NCI-H524 treated with DMSO at 0.1 percent for 48 hours (cell line): ENCODE data around the gene LONP1.
"Not testable (repeated sequence)": the region's sequence is repeated elsewhere in the genome, so short reads cannot be mapped to it uniquely, and the experiment has no call there.

ENCODE experiments used
- DNase-seq: peaks from one replicate; lab custom pipeline; 2025; lab: John Stamatoyannopoulos, UW

Gene LONP1, protein sequence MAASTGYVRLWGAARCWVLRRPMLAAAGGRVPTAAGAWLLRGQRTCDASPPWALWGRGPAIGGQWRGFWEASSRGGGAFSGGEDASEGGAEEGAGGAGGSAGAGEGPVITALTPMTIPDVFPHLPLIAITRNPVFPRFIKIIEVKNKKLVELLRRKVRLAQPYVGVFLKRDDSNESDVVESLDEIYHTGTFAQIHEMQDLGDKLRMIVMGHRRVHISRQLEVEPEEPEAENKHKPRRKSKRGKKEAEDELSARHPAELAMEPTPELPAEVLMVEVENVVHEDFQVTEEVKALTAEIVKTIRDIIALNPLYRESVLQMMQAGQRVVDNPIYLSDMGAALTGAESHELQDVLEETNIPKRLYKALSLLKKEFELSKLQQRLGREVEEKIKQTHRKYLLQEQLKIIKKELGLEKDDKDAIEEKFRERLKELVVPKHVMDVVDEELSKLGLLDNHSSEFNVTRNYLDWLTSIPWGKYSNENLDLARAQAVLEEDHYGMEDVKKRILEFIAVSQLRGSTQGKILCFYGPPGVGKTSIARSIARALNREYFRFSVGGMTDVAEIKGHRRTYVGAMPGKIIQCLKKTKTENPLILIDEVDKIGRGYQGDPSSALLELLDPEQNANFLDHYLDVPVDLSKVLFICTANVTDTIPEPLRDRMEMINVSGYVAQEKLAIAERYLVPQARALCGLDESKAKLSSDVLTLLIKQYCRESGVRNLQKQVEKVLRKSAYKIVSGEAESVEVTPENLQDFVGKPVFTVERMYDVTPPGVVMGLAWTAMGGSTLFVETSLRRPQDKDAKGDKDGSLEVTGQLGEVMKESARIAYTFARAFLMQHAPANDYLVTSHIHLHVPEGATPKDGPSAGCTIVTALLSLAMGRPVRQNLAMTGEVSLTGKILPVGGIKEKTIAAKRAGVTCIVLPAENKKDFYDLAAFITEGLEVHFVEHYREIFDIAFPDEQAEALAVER

DNA sequence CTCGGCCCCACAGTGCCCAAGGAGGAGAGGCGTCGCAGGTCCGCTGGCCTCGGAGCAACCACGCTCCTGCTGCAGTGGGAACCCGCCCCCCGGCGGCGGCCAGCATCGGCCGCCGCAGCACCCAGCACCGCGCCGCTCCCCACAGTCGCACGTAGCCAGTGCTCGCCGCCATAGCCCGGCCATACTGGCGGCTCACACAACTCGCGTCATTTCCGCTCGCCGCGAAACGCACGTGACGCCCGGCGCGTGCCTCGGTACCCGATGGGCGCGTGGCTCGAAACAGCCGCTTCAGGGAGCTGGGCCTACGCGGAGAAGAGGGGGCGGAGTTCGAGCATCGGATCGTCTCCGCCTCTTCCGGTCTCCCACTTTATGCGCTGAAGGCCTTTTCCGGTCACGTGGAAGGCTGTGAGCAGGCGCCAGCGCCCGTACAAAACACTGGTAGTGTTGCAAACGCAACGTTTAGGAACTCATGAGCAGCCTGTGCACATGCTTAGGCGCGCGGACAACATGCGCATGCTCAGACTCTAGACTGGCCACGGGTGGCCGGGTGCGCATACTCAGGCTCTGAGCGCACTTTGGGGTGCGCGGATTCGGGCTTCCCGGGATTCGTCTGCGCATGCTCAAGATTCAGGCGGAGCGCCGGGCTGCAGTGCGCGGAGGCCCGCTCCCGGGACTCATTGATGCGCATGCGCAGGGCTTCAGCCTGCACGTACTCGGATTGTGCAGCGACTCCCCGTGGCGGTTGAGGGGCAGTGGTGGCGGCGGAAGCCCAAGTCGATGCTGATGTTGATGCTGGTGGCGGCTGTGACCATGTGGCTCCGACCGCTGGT, at the start of gene LONP1, which contains the start of gene CATSPERD:
LONP1 (minus strand) TSS at position 186 of the 830 bp plus-strand sequence; CDS start at position 172, 14 bp downstream.
CATSPERD (plus strand) TSS at position 677 of the 830 bp plus-strand sequence; CDS start at position 778, 101 bp downstream.
- peak; percentile 93 for DNase-seq

DNA sequence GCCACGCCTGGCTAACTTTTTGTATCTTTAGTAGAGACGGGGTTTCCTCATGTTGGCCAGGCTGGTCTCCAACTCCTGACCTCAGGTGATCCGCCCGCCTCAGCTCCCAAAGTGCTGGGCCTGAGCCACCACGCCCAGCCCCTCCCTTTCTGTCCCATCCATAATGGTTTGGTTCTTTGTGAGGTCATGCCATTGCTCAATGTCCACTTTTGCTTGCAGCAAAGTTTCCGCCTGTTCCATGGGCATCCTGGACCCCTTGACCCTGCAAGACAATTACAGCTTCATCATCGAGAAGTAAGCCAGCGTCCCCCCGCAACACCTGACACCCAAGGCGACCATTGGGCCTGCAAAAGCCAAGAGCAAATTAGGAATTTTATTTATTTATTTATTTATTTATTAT, 48.0 kb upstream of the LONP1 start:
- no peak for DNase-seq

DNA sequence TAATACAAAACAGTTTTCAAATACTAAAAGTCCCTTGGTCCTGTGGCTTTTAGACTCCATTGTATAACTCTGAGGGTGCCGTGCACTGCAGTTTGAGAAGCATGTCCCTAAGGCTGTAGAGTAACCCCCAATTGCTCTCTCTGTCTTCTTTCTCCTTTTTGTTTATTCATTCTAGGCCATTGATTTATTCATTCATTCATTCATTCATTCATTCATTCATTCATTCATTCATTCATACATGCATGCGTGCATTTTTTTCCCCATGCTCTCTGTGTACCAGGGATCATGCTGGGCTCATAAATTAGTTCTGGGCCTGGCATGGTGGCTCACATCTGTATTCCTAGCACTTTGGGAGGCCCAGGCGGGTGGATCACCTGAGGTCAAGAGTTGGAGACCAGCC, 45.3 kb upstream of the LONP1 start:
- no peak for DNase-seq

DNA sequence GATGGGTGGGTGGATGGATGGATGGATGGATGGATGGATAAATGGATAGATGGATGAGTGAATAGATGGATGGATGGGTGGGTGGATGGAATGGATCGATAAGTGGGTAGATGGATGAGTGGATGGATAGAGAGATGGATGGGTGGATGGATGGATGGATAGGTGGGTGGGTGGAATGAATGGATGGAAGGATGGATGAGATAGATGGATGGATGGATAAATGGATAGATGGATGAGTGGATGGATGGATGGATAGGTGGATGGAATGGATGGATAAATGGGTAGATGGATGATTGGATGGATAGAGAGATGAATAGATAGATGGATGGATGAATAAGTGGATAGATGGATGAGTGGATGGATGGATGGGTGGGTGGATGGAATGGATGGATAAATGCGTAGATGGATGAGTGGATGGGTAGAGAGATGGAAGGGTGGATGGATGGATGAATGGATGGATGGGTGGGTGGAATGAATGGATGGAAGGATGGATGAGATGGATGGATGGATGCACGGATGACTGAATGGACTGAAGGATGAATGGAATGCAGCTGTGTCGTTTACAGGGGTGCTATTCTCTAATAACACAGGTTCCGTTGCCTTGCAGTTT, 42.8 kb upstream of the LONP1 start:
- no peak for DNase-seq

DNA sequence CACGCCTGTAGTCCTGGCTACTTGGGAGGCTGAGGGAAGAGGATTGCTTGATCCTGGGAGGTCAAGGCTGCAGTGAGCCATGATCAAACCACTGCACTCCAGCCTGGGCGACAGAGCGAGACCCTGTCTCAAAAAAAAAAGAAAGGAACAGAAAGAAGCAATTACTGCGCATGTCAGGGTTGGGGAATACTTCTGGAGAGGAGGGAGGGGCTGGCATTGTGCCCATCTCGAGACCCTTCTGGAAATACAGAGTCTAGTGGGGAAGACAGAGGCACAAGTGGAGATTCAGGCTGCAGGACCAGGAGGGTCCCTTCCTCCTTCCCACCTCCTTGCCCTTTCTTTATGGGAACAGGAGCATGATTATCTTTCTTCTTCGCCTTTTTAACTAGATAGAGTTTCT, 33.8 kb upstream of the LONP1 start:
- no peak for DNase-seq

DNA sequence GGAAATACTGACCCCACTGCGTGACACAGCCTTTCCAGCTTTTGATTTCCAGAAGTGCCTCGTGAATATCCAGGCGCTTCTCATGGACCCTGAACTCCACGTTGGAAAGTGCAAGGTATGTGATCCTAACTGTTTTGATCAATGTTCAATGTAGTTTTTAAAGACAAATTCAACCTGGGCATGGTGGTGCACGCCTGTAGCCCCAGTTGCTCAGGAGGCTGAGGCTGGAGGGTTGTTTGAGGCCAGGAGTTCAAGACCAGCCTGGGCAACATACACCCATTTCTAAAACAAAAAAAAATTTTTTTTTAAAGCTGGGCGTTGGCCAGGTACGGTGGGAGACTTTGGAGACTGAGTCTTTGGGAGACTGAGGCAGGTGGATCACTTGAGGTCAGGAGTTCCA, 31.8 kb upstream of the LONP1 start:
- no peak for DNase-seq

DNA sequence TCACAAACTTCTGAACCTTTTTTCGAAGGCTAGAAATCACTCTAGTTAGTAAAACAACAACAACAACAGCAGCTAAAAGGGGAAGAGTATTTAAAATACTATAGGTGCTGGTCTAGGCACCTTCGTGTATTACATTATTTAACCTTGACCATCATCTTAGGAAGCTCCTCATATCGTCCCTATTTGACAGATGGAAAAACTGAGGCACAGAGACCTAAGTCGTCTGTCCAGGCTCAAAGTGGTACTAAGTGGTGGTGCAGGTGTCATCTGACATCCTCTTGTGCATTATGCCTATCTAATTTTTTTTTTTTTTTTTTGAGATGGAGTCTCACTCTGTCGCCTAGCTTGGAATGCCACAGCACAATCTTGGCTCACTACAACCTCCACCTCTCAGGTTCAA, 29.6 kb upstream of the LONP1 start:
- DNase-seq, result no peak

DNA sequence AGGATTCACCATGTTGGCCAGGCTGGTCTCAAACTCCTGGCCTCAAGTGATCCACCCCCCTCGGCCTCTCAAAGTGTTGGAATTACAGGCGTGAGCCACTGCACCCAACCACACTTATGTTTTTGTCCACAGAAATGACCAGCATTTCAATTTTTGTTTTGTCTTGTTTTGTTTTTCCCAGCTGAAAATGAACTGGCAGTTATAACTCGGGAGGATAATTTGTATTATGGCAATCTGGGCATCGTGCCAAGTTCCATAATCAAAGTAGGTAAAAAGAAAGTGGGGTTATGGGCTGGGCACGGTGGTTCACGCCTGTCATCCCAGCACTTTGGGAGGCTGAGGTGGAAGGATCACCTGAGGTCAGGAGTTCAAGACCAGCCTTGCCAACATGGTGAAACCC, 29.0 kb upstream of the LONP1 start:
- DNase-seq, result not testable (repeated sequence)

DNA sequence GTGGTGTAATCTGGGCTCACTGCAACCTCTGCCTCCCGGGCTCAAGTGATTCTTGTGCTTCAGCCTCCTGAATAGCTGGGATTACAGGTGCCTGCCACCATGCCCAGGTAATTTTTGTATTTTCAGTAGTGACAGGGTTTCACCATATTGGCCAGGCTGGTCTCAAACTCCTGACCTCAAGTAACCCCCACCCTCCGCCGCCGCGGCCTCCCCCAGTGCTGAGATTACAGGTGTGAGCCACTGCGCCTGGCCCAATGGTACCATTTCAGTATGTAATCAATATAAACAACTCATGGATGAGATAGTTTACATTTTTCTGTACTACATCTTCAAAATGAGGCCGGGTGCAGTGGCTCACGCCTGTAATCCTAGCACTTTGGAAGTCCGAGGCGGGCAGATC, 25.1 kb upstream of the LONP1 start:
- DNase-seq, result not testable (repeated sequence)

DNA sequence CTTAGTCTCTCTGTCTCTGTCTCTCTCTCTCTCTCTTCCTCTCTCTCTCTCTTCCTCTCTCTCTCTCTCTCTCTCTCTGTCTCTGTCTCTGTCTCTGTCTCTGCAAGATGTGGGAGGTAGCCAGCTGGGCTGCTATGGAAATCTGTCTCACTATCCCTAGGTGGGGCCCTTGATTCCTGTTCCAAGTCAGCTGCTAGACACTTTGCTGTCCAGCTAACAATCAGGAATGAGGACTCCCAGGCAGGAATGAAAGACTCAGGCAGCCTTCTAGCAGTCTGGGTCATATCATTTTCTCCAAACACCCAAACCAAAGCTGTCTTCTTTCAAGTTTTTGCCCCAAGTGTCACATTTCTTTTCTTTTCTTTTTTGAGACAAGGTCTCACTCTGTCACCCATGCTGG, 23.7 kb upstream of the LONP1 start:
- DNase-seq, result no peak

DNA sequence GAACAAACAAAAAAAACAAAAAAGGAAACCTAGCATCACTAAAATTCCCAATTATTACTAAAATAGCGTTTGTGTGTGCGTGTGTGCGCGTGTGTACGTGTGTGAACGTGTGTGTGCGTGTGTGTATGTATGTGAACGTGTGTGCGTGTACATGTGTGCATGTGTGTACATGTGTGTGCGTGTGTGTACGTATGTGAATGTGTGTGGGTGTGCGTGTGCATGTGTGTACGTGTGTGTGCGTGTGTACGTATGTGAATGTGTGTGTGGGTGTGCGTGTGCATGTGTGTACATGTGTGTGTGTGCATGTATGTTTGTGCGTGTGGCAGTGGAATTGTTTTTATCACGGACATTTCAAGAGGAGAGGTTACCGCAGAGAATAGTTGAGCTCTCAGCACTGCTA, 22.1 kb upstream of the LONP1 start:
- no peak for DNase-seq

DNA sequence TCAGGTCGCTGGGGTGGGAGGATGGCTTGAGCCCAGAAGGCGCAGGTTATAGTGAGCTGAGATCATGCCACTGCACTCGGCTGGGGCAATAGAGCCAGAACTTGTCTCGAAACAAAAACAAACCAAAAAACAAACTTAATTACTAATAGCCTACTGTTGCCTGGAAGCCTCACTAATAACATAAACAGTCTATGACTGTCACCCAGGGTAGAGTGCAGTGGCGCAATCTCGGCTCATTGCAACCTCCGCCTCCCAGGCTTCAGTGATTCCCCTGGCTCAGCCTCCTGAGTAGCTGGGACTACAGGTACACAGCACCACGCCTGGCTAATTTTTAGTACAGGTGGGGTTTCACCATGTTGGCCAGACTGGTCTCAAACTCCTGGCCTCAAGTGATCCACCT, 18.5 kb upstream of the LONP1 start:
- no peak for DNase-seq

DNA sequence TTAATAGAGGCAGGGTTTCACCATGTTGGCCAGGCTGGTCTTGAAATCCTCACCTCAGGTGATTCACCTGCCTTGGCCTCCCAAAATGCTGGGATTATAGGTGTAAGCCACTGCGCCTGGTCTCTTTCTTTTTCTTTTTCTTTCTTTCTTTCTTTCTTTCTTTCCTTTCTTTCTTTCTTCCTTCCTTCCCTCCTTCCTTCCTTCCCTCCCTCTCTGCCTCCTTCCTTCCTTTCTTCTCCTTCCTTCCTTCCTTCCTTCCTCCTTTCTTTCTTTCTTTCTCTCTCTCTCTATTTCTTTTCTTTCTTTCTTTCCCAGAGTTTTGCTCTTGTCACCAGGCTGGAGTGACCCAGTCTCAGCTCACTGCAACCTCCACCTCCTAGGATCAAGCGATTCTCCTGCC, 13.2 kb upstream of the LONP1 start:
- DNase-seq, result not testable (repeated sequence)

DNA sequence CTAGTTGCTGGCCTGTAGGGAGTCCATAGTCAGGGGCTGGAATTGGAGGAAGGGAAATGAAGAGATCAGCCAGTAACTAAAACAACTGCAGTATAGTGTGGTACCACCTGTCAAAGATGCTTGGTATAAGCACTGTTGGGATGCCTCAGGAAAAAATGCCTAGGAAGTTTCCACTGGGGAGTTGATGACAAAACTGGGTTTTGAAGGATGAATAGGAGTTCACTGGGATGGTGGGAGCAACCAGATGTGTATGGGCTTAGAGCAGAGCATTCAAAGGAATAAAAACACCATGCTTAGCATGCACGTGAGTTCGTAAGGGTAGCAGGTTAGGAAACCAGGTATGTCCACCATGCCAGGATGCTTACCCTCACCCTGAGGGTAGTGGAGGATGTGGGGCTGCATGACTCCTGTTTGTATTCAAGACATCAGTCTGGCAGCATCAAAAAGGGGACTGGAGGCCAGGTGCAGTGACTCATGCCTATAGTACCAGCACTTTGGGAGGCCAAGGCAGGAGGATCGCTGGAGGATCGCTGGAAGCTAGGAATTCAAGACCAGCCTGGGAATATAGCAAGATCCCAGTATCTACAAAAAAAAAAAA, 7.6 kb upstream of the LONP1 start:
- no peak for DNase-seq

DNA sequence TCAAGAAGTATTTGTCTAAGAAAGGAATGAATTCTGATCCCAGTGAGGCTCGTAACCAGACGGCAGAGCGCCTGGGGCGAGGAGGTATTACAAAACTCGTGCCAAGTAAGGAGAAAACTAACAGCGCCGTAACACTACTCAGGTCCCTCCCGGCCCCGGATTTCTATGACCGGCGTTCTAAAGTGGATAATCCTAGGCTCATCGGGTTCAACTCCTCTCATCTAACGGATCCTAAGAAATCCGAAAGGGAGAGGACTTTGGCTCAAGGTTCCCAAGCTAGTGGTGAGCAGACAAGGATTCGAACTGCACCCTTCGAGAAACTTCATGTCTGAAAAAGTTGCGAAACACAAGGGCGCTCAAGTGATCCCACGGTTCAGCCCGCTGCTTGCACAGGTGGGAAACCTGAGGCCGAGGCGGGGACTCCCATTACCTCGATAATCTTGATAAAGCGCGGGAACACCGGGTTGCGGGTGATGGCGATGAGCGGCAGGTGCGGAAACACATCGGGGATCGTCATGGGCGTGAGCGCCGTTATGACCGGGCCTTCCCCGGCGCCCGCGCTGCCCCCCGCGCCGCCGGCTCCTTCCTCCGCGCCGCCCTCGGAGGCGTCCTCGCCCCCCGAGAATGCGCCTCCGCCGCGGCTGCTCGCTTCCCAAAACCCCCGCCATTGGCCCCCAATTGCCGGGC, 529 bp downstream of the LONP1 start:
- DNase-seq, result no peak

DNA sequence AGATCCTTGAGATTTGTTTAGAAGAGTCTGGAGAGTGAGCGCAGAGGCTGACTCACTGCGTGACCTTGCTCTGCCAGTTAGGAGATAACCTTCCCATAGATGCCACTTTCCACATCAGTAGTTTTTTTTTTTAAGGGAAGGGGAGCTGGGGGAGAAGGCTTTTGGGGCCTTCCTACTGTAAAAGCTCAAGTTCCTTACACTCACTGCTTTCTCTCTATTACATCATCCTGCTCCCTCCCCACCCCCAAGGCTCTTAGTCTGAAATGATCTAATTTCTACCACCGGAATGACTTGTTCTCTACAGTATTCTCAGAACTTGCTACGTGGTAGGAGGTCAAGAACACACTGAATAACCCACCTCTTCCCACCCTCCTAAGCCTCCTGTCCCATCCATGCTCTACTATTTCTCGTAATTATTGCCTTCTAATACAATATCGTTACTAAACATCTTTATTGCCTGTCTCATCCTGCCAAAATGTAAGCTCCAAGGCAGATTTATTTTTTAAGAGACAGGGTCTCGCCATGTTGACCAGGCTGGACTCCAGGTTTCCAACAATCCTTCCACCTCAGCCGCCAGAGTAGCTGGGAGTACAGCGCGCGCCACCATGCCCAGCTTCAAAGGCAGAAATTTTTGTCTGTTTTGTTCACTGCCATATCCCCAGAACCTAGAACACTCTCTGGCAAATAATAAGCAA, 1.2 kb downstream of the LONP1 start:
- no peak for DNase-seq

DNA sequence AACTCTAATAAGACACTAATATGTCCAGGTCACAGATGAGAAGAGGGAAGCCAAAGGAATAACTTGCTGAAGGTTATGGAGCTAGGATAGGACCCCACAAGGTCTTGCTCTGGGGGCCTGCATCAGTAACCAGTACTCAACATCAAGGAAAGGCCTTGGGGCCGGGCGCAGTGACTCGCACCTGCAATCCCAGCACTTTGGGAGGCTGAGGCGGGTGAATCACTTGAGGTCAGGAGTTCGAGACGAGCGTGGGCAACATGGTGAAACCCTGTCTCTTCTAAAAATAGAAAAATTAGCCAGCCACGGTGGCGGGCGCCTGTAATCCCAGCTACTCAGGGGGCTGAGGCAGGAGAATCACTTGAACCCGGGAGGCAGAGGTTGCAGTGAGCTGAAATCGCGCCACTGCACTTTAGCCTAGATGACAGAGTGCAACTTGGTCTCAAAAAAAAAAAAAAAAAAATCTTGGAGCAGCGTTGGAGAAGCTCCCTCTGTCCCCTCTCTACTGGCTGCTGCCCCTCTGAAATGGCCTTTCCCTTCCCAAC, 1.8 kb downstream of the LONP1 start:
- DNase-seq, result no peak

DNA sequence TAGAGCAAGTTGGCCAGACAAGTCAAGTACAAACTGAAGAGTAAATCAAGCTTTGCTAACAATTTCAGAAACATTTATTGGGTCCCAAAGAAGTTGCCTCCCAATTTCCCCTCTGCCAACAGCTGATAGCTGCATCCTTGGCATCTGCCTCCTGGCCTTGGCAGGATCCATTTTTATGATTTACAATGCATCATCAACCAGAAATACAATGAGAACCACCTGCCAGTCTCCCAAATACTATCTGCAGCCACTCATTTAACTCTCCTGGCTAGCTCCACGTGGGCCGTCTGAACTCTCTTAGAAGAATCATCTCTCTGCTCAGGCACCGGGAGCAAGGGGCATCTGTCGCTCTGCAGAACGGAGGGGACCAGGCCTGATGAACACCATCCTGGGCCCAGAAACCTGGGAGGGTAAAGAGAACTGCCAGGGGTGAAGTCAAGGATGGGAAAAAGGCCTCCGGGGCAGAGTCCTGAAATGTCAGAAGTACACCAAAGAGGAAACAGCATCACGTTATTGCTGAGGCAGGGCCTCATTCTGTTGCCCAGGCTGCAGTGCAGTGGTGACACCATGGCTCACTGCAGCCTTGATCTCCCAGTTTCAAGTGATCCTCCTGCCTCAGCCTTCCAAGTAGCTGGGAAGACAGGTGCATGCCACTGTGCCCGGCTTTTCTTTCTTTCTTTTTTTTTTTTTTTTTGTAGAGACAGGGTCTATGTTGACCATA, 2.6 kb downstream of the LONP1 start:
- DNase-seq, result no peak

DNA sequence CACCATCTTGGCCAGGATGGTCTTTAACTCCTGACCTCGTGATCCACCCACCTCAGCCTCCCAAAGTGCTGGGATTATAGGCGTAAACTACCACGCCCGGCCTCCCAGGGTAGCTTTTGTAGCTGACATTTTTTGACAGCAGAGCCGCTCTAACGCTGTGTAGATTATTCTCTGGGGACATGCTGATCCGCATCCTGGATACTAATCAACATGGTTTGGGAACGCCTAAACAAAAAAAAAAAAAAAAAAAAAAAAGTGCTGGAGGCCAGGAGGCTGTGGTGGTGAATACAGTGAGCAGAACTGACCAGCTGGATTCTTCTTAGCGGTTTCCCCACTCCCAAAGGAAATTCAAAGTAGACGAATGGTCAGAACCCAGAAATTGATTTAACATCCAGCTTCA, 5.1 kb downstream of the LONP1 start:
- DNase-seq, result no peak
